Trophoblast cell (in vitro differentiated cells and primary cell): ENCODE data around the gene PREX1.

Experiments
- DNase-seq, 2 donors: peaks; one replicate each; pipeline ENCODE4 v3.0.0-alpha.2; 2016
- H2AFZ ChIP-seq: 2 replicates; pipeline ENCODE4 v1.6.1; 2013; ENCODE audit warnings: low read length, moderate library complexity, mild to moderate bottlenecking; ENCODE audit not compliant: insufficient read depth, poor library complexity
- H2AK5ac ChIP-seq: 2 replicates; pipeline ENCODE4 v1.6.1; 2013; ENCODE audit warnings: mild to moderate bottlenecking, low read length
- H2BK120ac ChIP-seq: 2 replicates; pipeline ENCODE4 v1.6.1; 2013; ENCODE audit warnings: low read length, mild to moderate bottlenecking, moderate library complexity; ENCODE audit not compliant: insufficient read depth, poor library complexity
- H2BK12ac ChIP-seq: 2 replicates; pipeline ENCODE4 v1.6.1; 2013; ENCODE audit warnings: mild to moderate bottlenecking, low read length, moderate library complexity
- H2BK5ac ChIP-seq: 2 replicates; pipeline ENCODE4 v1.6.1; 2013; ENCODE audit warnings: low read length, low read depth, moderate library complexity, mild to moderate bottlenecking; ENCODE audit not compliant: poor library complexity
- H3K14ac ChIP-seq: 2 replicates; pipeline ENCODE4 v1.6.1; 2013; ENCODE audit warnings: mild to moderate bottlenecking, low read length
- H3K18ac ChIP-seq: 2 replicates; pipeline ENCODE4 v1.6.1; 2013; ENCODE audit warnings: mild to moderate bottlenecking, low read length
- H3K23ac ChIP-seq: 2 replicates; pipeline ENCODE4 v1.6.1; 2013; ENCODE audit warnings: low read length
- H3K27ac ChIP-seq: 2 replicates; pipeline ENCODE4 v1.5.1; 2013; ENCODE audit warnings: low read depth, mild to moderate bottlenecking, inconsistent platforms, low read length, moderate library complexity
- H3K27me3 ChIP-seq: 2 replicates; pipeline ENCODE4 v1.6.1; 2013; ENCODE audit warnings: inconsistent platforms, mild to moderate bottlenecking, low read length, moderate library complexity; ENCODE audit not compliant: insufficient read depth
- H3K36me3 ChIP-seq, 2 experiments: 1 replicate in 1 of 2; 2 replicates in 1 of 2; pipeline ENCODE4 v1.6.1; 2013; ENCODE audit warnings: low read length in 2 of 2, mild to moderate bottlenecking in 2 of 2, moderate library complexity in 1 of 2; ENCODE audit not compliant: insufficient read depth in 2 of 2, control insufficient read depth in 1 of 2
- H3K4ac ChIP-seq: 2 replicates; pipeline ENCODE4 v1.6.1; 2013; ENCODE audit warnings: low read depth, mild to moderate bottlenecking, low read length, moderate library complexity
- H3K4me1 ChIP-seq, 2 experiments: 1 replicate in 1 of 2; 2 replicates in 1 of 2; pipeline ENCODE4 v1.6.1; 2013; ENCODE audit warnings: low read length in 2 of 2, mild to moderate bottlenecking in 2 of 2, moderate library complexity in 1 of 2; ENCODE audit not compliant: insufficient read depth in 2 of 2, control insufficient read depth in 1 of 2
- H3K4me2 ChIP-seq: 2 replicates; pipeline ENCODE4 v1.6.1; 2013; ENCODE audit warnings: inconsistent platforms, mild to moderate bottlenecking, low read length, moderate library complexity
- H3K4me3 ChIP-seq: 2 replicates; pipeline ENCODE4 v1.5.1; 2013; ENCODE audit warnings: mild to moderate bottlenecking, low read depth, low read length, inconsistent platforms
- H3K79me1 ChIP-seq: one replicate; pipeline ENCODE4 v1.6.1; 2013; ENCODE audit warnings: low read length
- H3K79me2 ChIP-seq: 2 replicates; pipeline ENCODE4 v1.6.1; 2013; ENCODE audit warnings: low read length, mild to moderate bottlenecking; ENCODE audit not compliant: control insufficient read depth, insufficient read depth, poor library complexity
- H3K9ac ChIP-seq: 2 replicates; pipeline ENCODE4 v1.6.1; 2013; ENCODE audit warnings: mild to moderate bottlenecking, low read length
- H3K9me3 ChIP-seq: 2 replicates; pipeline ENCODE4 v1.6.1; 2013; ENCODE audit warnings: low read depth, mild to moderate bottlenecking, control low read depth, inconsistent platforms, low read length; ENCODE audit not compliant: insufficient read depth
- H4K12ac ChIP-seq: 2 replicates; pipeline ENCODE4 v1.6.1; 2013; ENCODE audit warnings: low read depth, mild to moderate bottlenecking, low read length, moderate library complexity
- H4K8ac ChIP-seq: 2 replicates; pipeline ENCODE4 v1.6.1; 2013; ENCODE audit warnings: low read depth, mild to moderate bottlenecking, low read length, moderate library complexity
- H4K91ac ChIP-seq: one replicate; pipeline ENCODE4 v1.6.1; 2013; ENCODE audit warnings: low read depth, mild to moderate bottlenecking, low read length, moderate library complexity
- WGBS: extraction: QIAGEN DNeasy Blood & Tissue Kit; methylation state at CpG from one replicate; pipeline ENCODE4 v1.1.7; 2013; ENCODE audit warnings: missing lambda C conversion rate; ENCODE audit not compliant: insufficient read length, insufficient coverage; ENCODE audit errors: extremely low coverage; 5-methylcytosine and 5-hydroxymethylcytosine counted together

Gene PREX1

DNA sequence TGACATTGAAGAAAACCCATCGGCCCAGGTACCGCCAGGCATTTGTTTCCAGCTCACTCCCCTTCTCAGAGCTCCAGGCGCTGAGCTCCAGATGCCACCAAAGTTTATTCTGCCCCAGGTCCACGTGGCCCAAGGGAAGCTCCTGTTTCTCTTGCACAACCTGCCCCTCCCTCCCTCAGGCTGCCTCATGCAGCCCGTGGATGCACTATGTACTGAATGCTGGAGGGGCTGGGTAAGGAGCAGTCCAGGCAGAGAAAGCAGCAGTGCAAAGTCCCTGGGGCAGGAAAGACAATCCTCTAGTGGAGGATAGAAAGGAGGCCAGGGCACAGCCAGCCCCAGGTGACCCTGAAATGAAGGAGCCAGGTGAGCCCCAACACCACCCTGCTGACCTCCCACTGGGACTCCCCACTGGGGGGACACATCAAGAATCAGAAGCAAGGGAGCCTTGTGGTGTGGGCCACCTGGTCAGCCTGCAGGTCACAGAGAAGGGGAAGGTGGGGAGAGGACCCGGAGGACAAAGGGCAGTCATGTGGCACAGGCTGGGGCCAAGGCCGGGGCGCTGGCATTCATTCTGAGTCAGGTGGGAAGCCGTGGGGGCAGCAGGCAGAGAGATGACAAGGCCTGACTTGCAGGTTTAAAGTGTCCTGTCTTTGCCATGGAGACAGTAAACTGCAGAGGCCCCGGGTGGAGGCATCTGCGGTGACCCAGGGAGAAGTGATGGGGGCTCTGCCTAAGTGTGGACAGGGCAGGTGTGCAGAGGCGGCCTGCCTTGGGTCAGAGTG, 230.1 kb downstream of the PREX1 start:
- H3K18ac ChIP-seq = no peak overlapping the region
- H3K23ac ChIP-seq = no peak overlapping the region
- no peak overlapping the region for H2BK12ac ChIP-seq
- no peaks in the 10 kb centered on the region for H3K9me3 ChIP-seq
- H3K4me1 ChIP-seq = peaks cover 10% of the 10 kb centered on the region in 2 experiments
- H3K27ac ChIP-seq = no peak overlapping the region
- H3K27me3 ChIP-seq = no peaks in the 10 kb centered on the region
- no peaks in the 10 kb centered on the region for H3K79me1 ChIP-seq
- WGBS = no CpG with 5 or more reads among the region's 12 CpGs
- H4K91ac ChIP-seq = no peak overlapping the region
- no peak overlapping the region for H3K14ac ChIP-seq
- no peak overlapping the region for H4K12ac ChIP-seq
- H2AFZ ChIP-seq = no peak overlapping the region
- no peak overlapping the region for H2BK120ac ChIP-seq
- no peak overlapping the region for H4K8ac ChIP-seq
- no peak overlapping the region for H3K4ac ChIP-seq
- H3K4me2 ChIP-seq = no peak overlapping the region
- no peaks in the 10 kb centered on the region for H3K36me3 ChIP-seq
- H3K4me3 ChIP-seq = no peak overlapping the region
- H3K9ac ChIP-seq = no peak overlapping the region
- no peak overlapping the region for H2AK5ac ChIP-seq
- no peaks in the 10 kb centered on the region for H3K79me2 ChIP-seq
- H2BK5ac ChIP-seq = no peak overlapping the region
- peak; percentile 76 to 79 for DNase-seq

DNA sequence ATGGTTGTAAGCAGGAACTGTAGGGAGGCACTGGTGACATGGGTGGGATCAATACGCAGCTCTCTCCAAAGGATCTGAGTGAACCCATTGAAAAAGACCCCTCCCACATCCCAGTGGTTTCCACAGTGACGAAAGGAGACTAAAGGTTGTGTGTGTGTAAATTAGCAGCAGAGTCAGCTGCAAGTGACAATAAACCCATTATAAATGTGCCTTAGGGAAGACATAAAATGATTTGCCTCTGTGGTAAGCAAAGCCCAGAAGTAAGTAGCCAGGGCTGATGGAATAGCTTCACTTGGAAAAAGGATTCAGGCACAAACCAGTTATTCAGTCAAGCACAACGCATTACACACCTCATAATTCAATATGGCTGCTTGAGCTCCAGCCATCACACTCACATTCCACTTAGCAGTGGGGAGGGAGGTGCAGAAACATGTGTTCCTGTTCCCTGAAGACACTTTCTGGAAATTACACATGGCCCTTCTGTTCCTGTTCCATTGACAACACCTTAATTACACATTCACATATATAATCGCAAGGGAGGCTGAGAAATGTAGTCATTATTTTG, 231.4 kb downstream of the PREX1 start:
- H3K79me2 ChIP-seq = no peaks in the 10 kb centered on the region
- H3K4ac ChIP-seq = no peak overlapping the region
- H3K18ac ChIP-seq = no peak overlapping the region
- no peak overlapping the region for H2BK12ac ChIP-seq
- no peak for DNase-seq
- no peaks in the 10 kb centered on the region for H3K79me1 ChIP-seq
- no peak overlapping the region for H2BK120ac ChIP-seq
- no peak overlapping the region for H2AK5ac ChIP-seq
- peaks cover 10% of the 10 kb centered on the region in 2 experiments for H3K4me1 ChIP-seq
- no peak overlapping the region for H4K8ac ChIP-seq
- no peaks in the 10 kb centered on the region for H3K9me3 ChIP-seq
- H3K23ac ChIP-seq = no peak overlapping the region
- no peak overlapping the region for H2AFZ ChIP-seq
- H3K9ac ChIP-seq = no peak overlapping the region
- no peak overlapping the region for H3K27ac ChIP-seq
- H2BK5ac ChIP-seq = no peak overlapping the region
- H4K91ac ChIP-seq = no peak overlapping the region
- no peak overlapping the region for H3K4me3 ChIP-seq
- no peak overlapping the region for H3K14ac ChIP-seq
- no peak overlapping the region for H4K12ac ChIP-seq
- no peaks in the 10 kb centered on the region for H3K36me3 ChIP-seq
- H3K27me3 ChIP-seq = no peaks in the 10 kb centered on the region
- WGBS = no CpG with 5 or more reads among the region's 4 CpGs
- no peak overlapping the region for H3K4me2 ChIP-seq

DNA sequence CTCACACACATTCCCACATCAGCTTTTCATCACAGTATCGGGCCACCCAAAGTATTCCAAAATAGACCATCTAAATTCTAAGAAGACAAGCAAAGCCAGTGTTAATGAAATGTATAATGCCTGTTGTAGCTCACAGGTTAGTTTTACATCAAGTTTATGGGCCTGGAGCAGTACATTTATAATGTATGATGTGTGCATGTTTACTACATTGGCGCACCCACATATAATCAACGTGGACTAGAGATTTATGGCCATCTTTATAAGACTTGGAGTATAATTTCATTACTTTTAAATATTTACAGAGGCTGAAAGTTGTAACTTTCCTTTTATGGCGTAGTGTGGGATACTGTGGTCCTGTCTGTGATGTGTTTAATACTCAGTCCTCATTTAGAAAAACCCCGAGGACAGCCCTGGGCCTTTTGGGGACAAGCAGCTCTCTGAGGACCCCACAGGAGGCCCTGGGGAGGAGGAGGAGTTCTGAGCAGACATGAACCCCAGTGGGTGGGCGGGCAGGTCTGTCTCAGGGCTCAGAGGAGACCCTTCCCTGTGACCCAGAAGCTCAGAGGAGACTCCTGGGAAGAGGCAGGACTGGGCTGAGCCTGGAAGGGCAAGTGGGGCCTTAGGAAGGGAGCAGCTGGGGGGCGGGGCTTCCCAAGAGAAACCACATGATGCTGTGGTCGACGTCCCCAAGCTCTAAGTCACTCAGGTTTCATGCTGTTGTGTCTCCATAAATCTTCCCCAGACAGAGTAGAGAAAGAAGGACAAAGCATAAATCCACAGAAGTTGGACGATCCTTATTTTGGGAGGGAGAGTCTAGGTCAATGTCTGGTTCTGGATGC, 232.1 kb downstream of the PREX1 start:
- H3K9me3 ChIP-seq = no peaks in the 10 kb centered on the region
- no peak overlapping the region for H2AFZ ChIP-seq
- no peak overlapping the region for H2BK120ac ChIP-seq
- H2AK5ac ChIP-seq = no peak overlapping the region
- H3K14ac ChIP-seq = no peak overlapping the region
- H3K4ac ChIP-seq = no peak overlapping the region
- H3K9ac ChIP-seq = no peak overlapping the region
- no peak overlapping the region for H3K4me3 ChIP-seq
- H4K12ac ChIP-seq = no peak overlapping the region
- WGBS = no CpG with 5 or more reads among the region's 10 CpGs
- H3K79me2 ChIP-seq = no peaks in the 10 kb centered on the region
- no peak overlapping the region for H4K91ac ChIP-seq
- no peaks in the 10 kb centered on the region for H3K79me1 ChIP-seq
- H2BK5ac ChIP-seq = no peak overlapping the region
- H3K27me3 ChIP-seq = no peaks in the 10 kb centered on the region
- H3K27ac ChIP-seq = no peak overlapping the region
- H3K4me1 ChIP-seq = peaks cover 10% of the 10 kb centered on the region in 2 experiments
- H3K4me2 ChIP-seq = no peak overlapping the region
- no peak overlapping the region for H4K8ac ChIP-seq
- H2BK12ac ChIP-seq = no peak overlapping the region
- H3K18ac ChIP-seq = no peak overlapping the region
- H3K36me3 ChIP-seq = no peaks in the 10 kb centered on the region
- no peak overlapping the region for H3K23ac ChIP-seq
- no peak for DNase-seq

DNA sequence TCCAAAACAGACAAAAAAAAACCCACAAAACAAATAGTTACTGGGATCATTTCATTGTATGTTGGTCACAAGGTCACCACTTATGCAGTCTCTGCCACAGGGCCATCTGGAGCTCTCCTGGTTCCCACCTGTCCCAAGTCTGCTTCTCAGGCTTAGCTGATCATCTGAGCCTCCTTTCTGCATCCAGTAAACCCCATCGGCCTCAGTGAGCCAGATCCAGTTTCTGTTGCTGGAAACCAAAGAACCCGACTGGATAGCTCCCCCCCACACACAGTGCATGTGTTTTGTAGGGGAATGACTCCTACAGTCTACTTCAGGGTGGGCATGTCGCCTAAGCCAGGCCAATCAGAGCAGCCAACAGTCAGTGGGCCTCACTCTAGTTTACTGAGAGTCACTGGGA, 233.3 kb downstream of the PREX1 start:
- H3K4me1 ChIP-seq = peaks cover 10% of the 10 kb centered on the region in 2 experiments
- H3K9ac ChIP-seq = no peak overlapping the region
- no peak overlapping the region for H3K23ac ChIP-seq
- no CpG with 5 or more reads among the region's 3 CpGs for WGBS
- no peak overlapping the region for H3K27ac ChIP-seq
- no peak overlapping the region for H3K14ac ChIP-seq
- H4K91ac ChIP-seq = no peak overlapping the region
- DNase-seq = no peak
- H3K9me3 ChIP-seq = no peaks in the 10 kb centered on the region
- no peak overlapping the region for H3K4ac ChIP-seq
- H4K8ac ChIP-seq = no peak overlapping the region
- H4K12ac ChIP-seq = no peak overlapping the region
- no peaks in the 10 kb centered on the region for H3K79me1 ChIP-seq
- no peak overlapping the region for H2AK5ac ChIP-seq
- H3K36me3 ChIP-seq = no peaks in the 10 kb centered on the region
- H3K4me3 ChIP-seq = no peak overlapping the region
- no peak overlapping the region for H2BK120ac ChIP-seq
- no peaks in the 10 kb centered on the region for H3K79me2 ChIP-seq
- H3K18ac ChIP-seq = no peak overlapping the region
- H2AFZ ChIP-seq = no peak overlapping the region
- H2BK12ac ChIP-seq = no peak overlapping the region
- no peaks in the 10 kb centered on the region for H3K27me3 ChIP-seq
- no peak overlapping the region for H3K4me2 ChIP-seq
- H2BK5ac ChIP-seq = no peak overlapping the region
